H1 (cell line): ENCODE measurements around the gene ITGA11. TPM values are rescaled to one million over a fixed set of nuclear protein-coding genes. Genes with fewer than 3 reads are reported as not detected.

ENCODE experiments used
- CTCF ChIA-PET: fragments of 300-600 bp; sonication (Branson Sonifier 250); formaldehyde crosslinking; loops from one replicate; lab custom pipeline; 2021; ENCODE audit not compliant: partially characterized antibody; lab: Charles Lee
- POLR2A ChIA-PET: fragments of 300-600 bp; sonication (Branson Sonifier 250); formaldehyde crosslinking; loops from one replicate; lab custom pipeline; 2021; ENCODE audit warnings: inconsistent platforms; ENCODE audit not compliant: partially characterized antibody; lab: Charles Lee
- DNase-seq, 2 experiments: peaks; one replicate each; pipeline versions ENCODE4 v3.0.0 to v3.0.0-alpha.2; 2010 to 2022; ENCODE audit warnings: low spot score in 2 of 2, low read depth in 1 of 2, mixed read lengths in 1 of 2
- FAIRE-seq: peaks from 2 replicates; lab custom pipeline; 2011; peaks lifted over from hg19 to GRCh38; lab: Jason Lieb, UNC
- H2AFZ ChIP-seq: 2 replicates; pipeline ENCODE4 v1.8.1; 2012; ENCODE audit warnings: low read length, inconsistent platforms
- H2AK5ac ChIP-seq: 2 replicates; pipeline ENCODE4 v1.6.1; 2013; ENCODE audit warnings: low read depth, low read length
- H2BK120ac ChIP-seq: replicated peaks from 2 replicates; pipeline ENCODE3; 2013; ENCODE audit warnings: low read depth, low read length, inconsistent platforms
- H2BK12ac ChIP-seq: 2 replicates; pipeline ENCODE4 v1.6.1; 2013; ENCODE audit warnings: low read depth, low read length
- H2BK15ac ChIP-seq: 2 replicates; pipeline ENCODE4 v1.6.1; 2013; ENCODE audit warnings: low read length
- H2BK20ac ChIP-seq: 2 replicates; pipeline ENCODE4 v1.6.1; 2013; ENCODE audit warnings: low read length
- H2BK5ac ChIP-seq: 2 replicates; pipeline ENCODE4 v1.6.1; 2013; ENCODE audit warnings: low read depth, low read length
- H3K14ac ChIP-seq: 2 replicates; pipeline ENCODE4 v1.6.1; 2013; ENCODE audit warnings: inconsistent platforms; ENCODE audit not compliant: insufficient read length
- H3K18ac ChIP-seq: 2 replicates; pipeline ENCODE4 v1.6.1; 2013; ENCODE audit warnings: low read length; ENCODE audit errors: extremely low read depth
- H3K23ac ChIP-seq: 2 replicates; pipeline ENCODE4 v1.6.1; 2013; ENCODE audit warnings: inconsistent platforms; ENCODE audit not compliant: insufficient read length
- H3K23me2 ChIP-seq: 2 replicates; pipeline ENCODE4 v1.6.1; 2013; ENCODE audit warnings: low read depth, low read length
- H3K27ac ChIP-seq: 2 replicates; pipeline ENCODE4 v1.6.1; 2011; ENCODE audit warnings: low read depth, low read length, inconsistent platforms
- H3K27me3 ChIP-seq, 4 experiments: replicated peaks in 1 of 4; 1 replicate in 1 of 4; 2 replicates in 3 of 4; pipeline versions ENCODE4 v1.6.1 to v1.8.1; 2011 to 2013; ENCODE audit warnings: low read length in 3 of 4, mild to moderate bottlenecking in 3 of 4, inconsistent platforms in 2 of 4, mixed read lengths in 2 of 4, moderate library complexity in 1 of 4; ENCODE audit not compliant: control insufficient read depth in 3 of 4, insufficient read depth in 3 of 4; ENCODE audit errors: extremely low read depth in 1 of 4
- H3K36me3 ChIP-seq, 4 experiments: 2 replicates each; pipeline versions ENCODE4 v1.6.1 to v1.8.1; 2011 to 2013; ENCODE audit warnings: mild to moderate bottlenecking in 4 of 4, low read length in 3 of 4, moderate library complexity in 2 of 4, control low read depth in 1 of 4, inconsistent platforms in 1 of 4; ENCODE audit not compliant: insufficient read depth in 4 of 4, control insufficient read depth in 2 of 4
- H3K4ac ChIP-seq: replicated peaks from 2 replicates; pipeline ENCODE3; 2013; ENCODE audit warnings: low read length, low read depth, mixed read lengths, inconsistent platforms; ENCODE audit not compliant: insufficient read length
- H3K4me1 ChIP-seq, 4 experiments: replicated peaks in 1 of 4; 1 replicate in 1 of 4; 2 replicates in 3 of 4; pipeline versions ENCODE4 v1.6.1 to v1.8.1; 2011 to 2013; ENCODE audit warnings: low read length in 3 of 4, inconsistent platforms in 2 of 4, mixed read lengths in 1 of 4; ENCODE audit not compliant: insufficient read depth in 4 of 4, control insufficient read depth in 3 of 4
- H3K4me2 ChIP-seq, 2 experiments: 2 replicates each; pipeline versions ENCODE4 v1.6.1 to v1.8.1; 2011 to 2013; ENCODE audit warnings: low read depth in 2 of 2, low read length in 2 of 2, control low read depth in 1 of 2, inconsistent platforms in 1 of 2, mild to moderate bottlenecking in 1 of 2; ENCODE audit not compliant: insufficient read depth in 1 of 2
- H3K4me3 ChIP-seq, 4 experiments: fragments of 200-600, 300-600 bp in 1 of 4; sonication (generic), shearing (Covaris generic), sonication (Bioruptor Twin) in 1 of 4; 2 replicates each; pipeline versions ENCODE4 v1.5.1 to v1.8.1; 2011 to 2016; ENCODE audit warnings: low read length in 4 of 4, low read depth in 3 of 4, control low read depth in 2 of 4, inconsistent platforms in 2 of 4, mild to moderate bottlenecking in 2 of 4, mixed read lengths in 1 of 4, moderate library complexity in 1 of 4; ENCODE audit not compliant: insufficient read depth in 2 of 4; ENCODE audit errors: extremely low read depth in 1 of 4
- H3K56ac ChIP-seq: replicated peaks from 2 replicates; pipeline ENCODE3; 2013; ENCODE audit warnings: low read depth, mild to moderate bottlenecking, mixed read lengths, low read length, inconsistent platforms; ENCODE audit not compliant: insufficient read length
- H3K79me1 ChIP-seq: 2 replicates; pipeline ENCODE4 v1.6.1; 2013; ENCODE audit warnings: low read depth, low read length, control low read depth
- H3K79me2 ChIP-seq, 2 experiments: 2 replicates each; pipeline versions ENCODE4 v1.6.1 to v1.8.1; 2012 to 2013; ENCODE audit warnings: low read length in 2 of 2, mild to moderate bottlenecking in 2 of 2, inconsistent platforms in 1 of 2; ENCODE audit not compliant: insufficient read depth in 2 of 2, control insufficient read depth in 1 of 2
- H3K9ac ChIP-seq, 4 experiments: replicated peaks in 1 of 4; 1 replicate in 1 of 4; 2 replicates in 3 of 4; pipeline versions ENCODE4 v1.6.1 to v1.8.1; 2011 to 2013; ENCODE audit warnings: low read depth in 3 of 4, low read length in 3 of 4, control low read depth in 2 of 4, mild to moderate bottlenecking in 2 of 4, moderate library complexity in 2 of 4, inconsistent platforms in 1 of 4; ENCODE audit errors: extremely low read depth in 1 of 4
- H3K9me3 ChIP-seq, 2 experiments: 2 replicates each; pipeline versions ENCODE4 v1.6.1 to v1.8.1; 2012 to 2013; ENCODE audit warnings: mild to moderate bottlenecking in 2 of 2, moderate library complexity in 2 of 2, control low read depth in 1 of 2, inconsistent platforms in 1 of 2, low read depth in 1 of 2, low read length in 1 of 2, mixed read lengths in 1 of 2; ENCODE audit not compliant: insufficient read depth in 2 of 2
- H4K20me1 ChIP-seq, 2 experiments: replicated peaks in 1 of 2; 2 replicates each; pipeline versions ENCODE3 to v1.8.1; 2011 to 2013; ENCODE audit warnings: inconsistent platforms in 2 of 2, low read length in 2 of 2, mild to moderate bottlenecking in 1 of 2; ENCODE audit not compliant: insufficient read depth in 2 of 2, control insufficient read depth in 1 of 2
- H4K5ac ChIP-seq: 2 replicates; pipeline ENCODE4 v1.6.1; 2013; ENCODE audit warnings: low read length, low read depth, mixed read lengths, inconsistent platforms; ENCODE audit not compliant: insufficient read length
- H4K8ac ChIP-seq: 2 replicates; pipeline ENCODE4 v1.8.0; 2013; ENCODE audit warnings: mild to moderate bottlenecking, moderate library complexity, low read length, inconsistent platforms; ENCODE audit not compliant: insufficient read depth; ENCODE audit errors: extremely low read depth
- H4K91ac ChIP-seq: replicated peaks from 2 replicates; pipeline ENCODE3; 2013; ENCODE audit warnings: low read length, mixed read lengths, inconsistent platforms; ENCODE audit not compliant: insufficient read length
- ATF2 ChIP-seq: IDR thresholded peaks from 2 replicates; pipeline ENCODE4 v1.6.1; 2012; ENCODE audit warnings: low read length, inconsistent platforms
- CBX5 ChIP-seq: fragments of 300-800, 300-1000 bp; sonication (generic); IDR thresholded peaks from 2 replicates; pipeline ENCODE4 v1.7.1; 2016; ENCODE audit warnings: antibody characterized with exemption, low read length, low read depth
- CHD1 ChIP-seq: IDR thresholded peaks from 2 replicates; pipeline ENCODE4 v1.6.1; 2012; ENCODE audit warnings: low read depth, low read length, improper control_type of control experiment
- CHD2 ChIP-seq: IDR thresholded peaks from 2 replicates; pipeline ENCODE4 v1.6.1; 2012; ENCODE audit warnings: low read length, improper control_type of control experiment
- FOSL1 ChIP-seq: IDR thresholded peaks from 2 replicates; pipeline ENCODE4 v1.6.1; 2011; ENCODE audit warnings: mild to moderate bottlenecking, low read depth, low read length, moderate library complexity; ENCODE audit not compliant: insufficient read depth
- KDM1A ChIP-seq: fragments of 200-600, 300-600 bp; sonication (generic); IDR thresholded peaks from 2 replicates; pipeline ENCODE4 v1.7.1; 2016; ENCODE audit warnings: mild to moderate bottlenecking, low read length, borderline replicate concordance
- KDM4A ChIP-seq: IDR thresholded peaks from one replicate; pipeline ENCODE4 v1.7.1; 2012; ENCODE audit warnings: low read depth, mild to moderate bottlenecking, moderate library complexity, low read length, inconsistent platforms; ENCODE audit not compliant: severe bottlenecking
- RAD21 ChIP-seq, 2 experiments: IDR thresholded peaks in 1 of 2; conservative IDR thresholded peaks in 1 of 2; 2 replicates each; pipeline ENCODE4 v1.6.1; 2011; ENCODE audit warnings: low read depth in 2 of 2, low read length in 2 of 2, improper control_type of control experiment in 1 of 2, inconsistent platforms in 1 of 2, mild to moderate bottlenecking in 1 of 2, moderate library complexity in 1 of 2
- RBBP5 ChIP-seq: IDR thresholded peaks from 2 replicates; pipeline ENCODE4 v1.7.1; 2012; ENCODE audit warnings: low read depth, mild to moderate bottlenecking, inconsistent platforms, low read length, moderate library complexity, borderline replicate concordance
- RFX5 ChIP-seq: IDR thresholded peaks from 2 replicates; pipeline ENCODE4 v1.6.1; 2011; ENCODE audit warnings: low read depth, low read length, improper control_type of control experiment, borderline replicate concordance
- YY1 ChIP-seq: IDR thresholded peaks from 2 replicates; pipeline ENCODE4 v1.6.1; 2011; ENCODE audit warnings: low read depth, mild to moderate bottlenecking, low read length
- ZNF274 ChIP-seq: IDR thresholded peaks from 2 replicates; pipeline ENCODE4 v1.7.0; 2012; ENCODE audit warnings: low read length, borderline replicate concordance; ENCODE audit errors: extremely low read depth
- polyA plus RNA-seq, 7 experiments: library from polyadenylated mRNA; depleted of rRNA in 3 of 7; stranded (reverse) in 5 of 7; unstranded in 2 of 7; fragments of >200 nt in 5 of 7; fragments of 200-250 nt in 2 of 7; gene quantifications; 1 replicate in 5 of 7; 2 replicates in 1 of 7; 4 replicates in 1 of 7; pipeline versions ENCODE4 v1.2.1 to v1.2.3, GENCODE V29; 2011 to 2013; ENCODE audit warnings: missing spikeins in 2 of 7, mixed read lengths in 2 of 7
- total RNA-seq: library from RNA; stranded (reverse); fragmentation: NEBNext Ultra II Directional; extraction: Animal tissue kit (Norgen Biotek cat#: 25700); gene quantifications from 2 replicates; pipeline ENCODE4 v1.2.1, GENCODE V29; 2021

ITGA11 gene
- total and polyA plus RNA-seq, 2 of the 8 experiments (the other 6 are each of a cell fraction or from before 2014, with no cell fraction given): 0.05 to 0.06 TPM

- Histone ChIP-seq H4K8ac (no peak overlapping the region), H3K9ac (no peak overlapping the region), H2BK20ac (no peak overlapping the region), H3K23me2 (no peaks in the 10 kb centered on the region), H4K5ac (no peak overlapping the region), H3K4me3 (no peak overlapping the region), H3K27ac (no peak overlapping the region), H2AFZ (no peak overlapping the region), H3K27me3 (no peaks in the 10 kb centered on the region), H2BK12ac (no peak overlapping the region), H2BK15ac (no peak overlapping the region), H3K23ac (no peak overlapping the region), H4K20me1 (peaks cover 7 to 8% of the 10 kb centered on the region in 2 experiments), H2BK120ac (no peak overlapping the region), H3K36me3 (peaks cover 3 to 39% (median 21%) of the 10 kb centered on the region in 4 experiments; a peak in 7 of 8 replicates), H3K79me2 (peaks cover 11 to 72% of the 10 kb centered on the region in 2 experiments), H3K4me1 (peaks cover 0 to 13% (median 5%) of the 10 kb centered on the region in 4 experiments; a peak in 3 of 7 replicates), H3K56ac (no peak overlapping the region), H3K14ac (no peak overlapping the region), H2AK5ac (no peak overlapping the region), H3K9me3 (no peaks in the 10 kb centered on the region), H4K91ac (no peak overlapping the region), H3K79me1 (0 out of 2 replicates have a peak, but pooled peaks cover 2% of the 10 kb centered on the region), H3K4me2 (no peak overlapping the region), H3K4ac (no peak overlapping the region), H2BK5ac (no peak overlapping the region), H3K18ac (no peak overlapping the region)
- POLR2A ChIA-PET: interaction anchor here (0.8 to 5.7 kb wide), 4 partner anchors 8 to 14 kb away, joined by 3 to 28 read pairs (median 4); partner anchors contain the start of gene FEM1B
- FAIRE-seq (no peak), DNase-seq (no peak)
- CTCF ChIA-PET: interaction anchor here (0.6 to 11.3 kb wide), 6 partner anchors 13 to 1163 kb away, joined by 3 to 85 read pairs (median 3); no protein-coding TSS in a partner anchor
- TF ChIP-seq RBBP5 (no peak), KDM1A (no peak), KDM4A (no peak), CHD2 (no peak), YY1 (no peak), ZNF274 (no peak), RFX5 (no peak), FOSL1 (no peak), RAD21 (IDR thresholded peaks at IDR 0.05 in 1 of 2, conservative IDR thresholded peaks at IDR 0.05 in 1 of 2; ENCODE audit: low read depth in 2 of 2, low read length in 2 of 2) (no peak), ATF2 (no peak), CHD1 (no peak), CBX5 (no peak)
Observed at GRCh38 chr15:68292157-68292781, 139.7 kb downstream of the ITGA11 start.
